GM19467 (cell line): ENCODE results near the gene SDK1.

Experiments
- ATAC-seq: cut with Tn5 transposase; IDR thresholded peaks from one replicate; pipeline ENCODE4 v1.9.1; 2021; ENCODE audit warnings: mild to moderate bottlenecking, moderate library complexity; ENCODE audit not compliant: unreplicated experiment

Gene SDK1

DNA sequence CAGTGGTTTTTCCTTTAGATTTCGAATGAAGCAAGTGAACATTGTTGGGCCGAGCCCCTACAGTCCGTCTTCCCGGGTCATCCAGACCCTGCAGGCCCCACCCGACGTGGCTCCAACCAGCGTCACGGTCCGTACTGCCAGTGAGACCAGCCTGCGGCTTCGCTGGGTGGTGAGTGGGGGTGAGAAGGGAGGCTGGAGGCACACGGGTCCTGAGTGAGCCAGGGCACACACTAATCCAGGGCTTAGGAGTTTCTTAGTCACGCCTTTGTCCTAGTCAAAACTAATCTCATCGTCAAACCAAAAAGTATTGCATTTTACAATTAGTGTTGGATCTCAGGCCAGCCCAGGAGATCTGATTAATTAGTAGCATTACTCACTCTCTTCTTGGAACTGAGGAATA is 812.2 kb downstream of the SDK1 start:
- no peak for ATAC-seq

GRCh38 chr7:4113976-4114375 is 812.9 kb downstream of the SDK1 start:
- ATAC-seq = no peak

GRCh38 chr7:4115442-4115841 is 814.4 kb downstream of the SDK1 start:
- ATAC-seq = no peak

GRCh38 chr7:4115941-4116610 is 815.0 kb downstream of the SDK1 start:
- no peak for ATAC-seq

- no peak for ATAC-seq
Measured at GRCh38 chr7:4119848-4120247, 818.8 kb downstream of the SDK1 start.

DNA sequence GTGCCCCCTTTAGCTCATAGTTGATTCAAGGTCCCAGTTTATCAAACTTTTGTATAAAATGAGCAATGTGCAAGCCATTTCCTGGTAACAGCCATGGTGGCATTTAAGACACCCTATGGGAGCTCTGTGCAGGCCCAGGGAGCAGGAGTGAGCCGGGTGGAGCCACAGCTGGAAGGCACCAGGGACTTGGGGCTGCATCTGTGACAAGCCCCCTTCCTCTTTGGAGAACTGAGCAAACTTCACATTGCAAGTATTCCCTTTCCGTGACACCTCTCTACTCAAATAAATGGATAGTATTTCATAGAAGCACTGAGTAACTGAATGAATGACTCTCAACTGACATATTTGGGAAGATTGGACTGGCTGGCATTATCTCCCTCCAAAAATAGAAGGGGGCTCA is 822.3 kb downstream of the SDK1 start:
- ATAC-seq = no peak

DNA sequence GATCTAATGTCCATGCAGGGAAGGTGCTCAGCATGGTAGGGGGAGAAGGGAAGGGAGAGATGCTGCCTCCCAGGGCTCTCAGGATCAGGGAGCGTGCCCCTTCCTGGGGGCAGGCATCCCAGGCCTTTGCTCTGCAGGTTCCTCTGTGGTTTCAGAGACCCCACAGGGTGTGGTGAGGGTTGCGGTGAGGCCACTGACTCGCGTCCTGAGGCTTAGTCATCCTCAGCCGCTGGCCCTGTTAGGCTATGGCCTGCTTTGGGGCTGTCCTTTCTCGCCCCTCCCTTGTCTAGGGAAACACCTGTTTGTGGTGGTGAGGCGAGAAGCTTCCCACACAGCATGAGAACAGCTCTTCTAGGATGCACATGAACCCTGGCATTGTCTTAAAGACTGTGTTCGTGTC is 822.8 kb downstream of the SDK1 start:
- no peak for ATAC-seq

GRCh38 chr7:4124556-4125477 is 823.8 kb downstream of the SDK1 start:
- ATAC-seq = no peak

DNA sequence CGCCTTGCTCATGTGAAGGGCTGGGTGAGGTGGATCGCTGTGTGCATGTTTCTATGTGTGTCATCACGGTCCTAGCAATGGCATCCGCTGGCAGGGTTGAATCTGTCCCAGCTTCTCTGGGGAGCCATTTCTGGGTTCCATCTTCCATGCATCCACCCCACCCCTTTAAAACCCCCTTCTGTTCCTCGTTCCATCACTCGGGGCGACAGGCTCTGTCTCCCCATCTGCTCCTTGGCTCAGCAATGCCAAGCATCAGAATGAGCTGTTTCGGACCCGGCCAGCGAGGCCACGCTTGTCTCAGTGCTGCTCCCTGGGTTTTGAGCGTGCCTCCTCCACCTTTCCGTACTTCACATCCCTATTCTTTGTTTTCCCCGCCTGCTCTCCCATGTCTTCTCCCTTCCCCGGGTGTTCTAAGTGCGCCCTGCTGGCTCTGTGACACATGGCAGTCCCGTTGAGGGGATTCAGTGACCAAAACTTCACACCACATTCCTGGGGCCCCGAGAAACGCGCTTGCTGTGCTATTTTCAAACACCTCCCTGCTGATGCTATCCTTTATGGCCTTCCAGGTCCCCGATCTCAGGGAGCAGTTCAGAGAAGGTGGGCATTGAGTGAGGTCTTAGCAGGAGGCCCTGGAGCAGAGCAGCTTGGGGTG is 827.0 kb downstream of the SDK1 start:
- no peak for ATAC-seq

DNA sequence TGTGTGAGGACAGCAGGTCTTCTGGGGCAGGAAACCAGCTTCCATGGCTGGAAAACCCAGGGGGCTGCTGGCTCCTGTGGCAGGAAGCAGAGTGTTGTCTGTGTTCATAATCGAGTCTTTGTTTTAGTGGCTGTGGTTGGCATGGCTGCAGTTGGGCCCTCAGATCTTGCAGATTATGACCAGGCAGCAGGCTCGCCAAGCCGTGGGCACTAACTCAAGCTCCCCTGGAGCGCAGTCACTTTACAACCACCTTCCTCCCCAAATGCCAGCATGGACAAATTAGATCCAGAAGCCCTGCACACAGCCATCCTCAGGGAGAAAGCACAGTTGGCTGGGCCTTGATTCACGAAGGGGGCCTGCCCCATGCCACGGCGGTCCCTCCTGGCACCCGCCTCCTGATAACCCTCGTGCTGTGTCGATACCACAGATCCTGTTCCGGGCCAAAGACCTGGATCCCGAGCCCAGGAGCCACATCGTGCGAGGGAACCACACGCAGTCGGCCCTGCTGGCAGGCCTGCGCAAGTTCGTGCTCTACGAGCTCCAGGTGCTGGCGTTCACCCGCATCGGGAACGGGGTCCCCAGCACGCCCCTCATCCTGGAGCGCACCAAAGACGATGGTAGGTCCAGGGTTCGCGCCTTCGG is 828.5 kb downstream of the SDK1 start:
- ATAC-seq = no peak

DNA sequence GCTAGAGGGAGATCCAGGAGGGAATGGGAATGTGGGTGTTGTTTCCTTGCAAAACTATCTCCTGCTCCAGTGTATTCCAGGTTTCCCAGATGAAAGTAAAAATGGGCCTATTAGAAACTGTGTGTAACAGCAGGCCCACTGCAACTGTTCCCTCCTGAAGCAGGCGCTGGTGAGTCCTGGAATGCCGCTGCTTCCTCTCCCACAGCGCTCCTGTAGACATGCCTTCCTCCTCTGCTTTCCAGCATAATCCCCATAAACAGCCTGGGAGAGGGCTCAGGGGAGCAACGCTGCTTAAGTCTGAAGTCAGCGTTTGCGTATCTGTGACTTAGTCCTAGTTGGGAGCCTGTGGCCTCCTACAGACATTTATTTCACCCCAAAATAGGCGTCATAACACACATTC is 830.0 kb downstream of the SDK1 start:
- no peak for ATAC-seq

DNA sequence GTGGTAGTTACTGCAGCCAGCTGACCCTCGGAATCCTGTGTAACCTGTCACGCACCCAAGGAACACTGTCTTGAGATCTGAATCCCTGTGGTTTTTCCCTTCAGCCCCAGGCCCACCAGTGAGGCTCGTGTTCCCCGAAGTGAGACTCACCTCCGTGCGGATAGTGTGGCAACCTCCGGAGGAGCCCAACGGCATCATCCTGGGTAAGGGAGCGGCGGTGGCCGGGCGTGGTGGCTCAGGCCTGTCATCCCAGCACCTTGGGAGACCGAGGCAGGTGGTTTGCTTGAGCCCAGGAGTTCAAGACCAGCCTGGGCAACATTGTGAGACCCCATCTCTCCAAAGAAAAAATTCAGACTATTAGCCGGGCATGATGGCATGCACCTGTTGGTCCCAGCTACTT is 831.2 kb downstream of the SDK1 start:
- no peak for ATAC-seq

DNA sequence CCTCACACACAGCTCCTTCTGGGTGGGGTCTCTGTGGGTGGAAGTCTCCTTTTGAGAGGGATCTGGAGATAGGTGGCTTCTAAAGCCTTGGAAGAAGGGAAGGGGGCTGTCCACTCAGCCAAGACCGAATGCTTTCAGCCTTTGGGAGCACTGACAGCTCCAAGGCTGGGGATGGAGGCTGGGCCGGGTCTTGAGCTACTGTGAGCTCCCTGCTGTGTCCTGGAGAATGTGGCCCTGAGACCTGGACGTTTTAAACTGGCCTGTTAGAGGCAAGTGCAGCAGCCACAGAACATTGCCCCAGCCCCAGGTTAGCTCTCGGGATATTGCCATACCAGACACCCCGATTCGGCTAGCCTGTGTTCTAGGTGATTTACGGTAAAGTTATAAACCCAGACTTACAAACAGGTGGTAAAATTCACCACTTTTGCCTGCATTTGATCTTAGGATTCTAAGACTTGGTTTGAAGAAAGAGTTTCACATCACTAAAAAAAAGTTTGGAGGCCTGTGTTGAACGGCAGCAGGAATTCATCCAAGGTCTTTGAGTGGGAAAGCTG is 832.5 kb downstream of the SDK1 start:
- no peak for ATAC-seq

- no peak for ATAC-seq
Measured at GRCh38 chr7:4134204-4134603, 833.2 kb downstream of the SDK1 start.

- no peak for ATAC-seq
Measured at GRCh38 chr7:4134631-4135030, 833.6 kb downstream of the SDK1 start.

- ATAC-seq = no peak
Measured at GRCh38 chr7:4135301-4135700, 834.2 kb downstream of the SDK1 start.

- no peak for ATAC-seq
Measured at GRCh38 chr7:4136036-4136435, 835.0 kb downstream of the SDK1 start.

DNA sequence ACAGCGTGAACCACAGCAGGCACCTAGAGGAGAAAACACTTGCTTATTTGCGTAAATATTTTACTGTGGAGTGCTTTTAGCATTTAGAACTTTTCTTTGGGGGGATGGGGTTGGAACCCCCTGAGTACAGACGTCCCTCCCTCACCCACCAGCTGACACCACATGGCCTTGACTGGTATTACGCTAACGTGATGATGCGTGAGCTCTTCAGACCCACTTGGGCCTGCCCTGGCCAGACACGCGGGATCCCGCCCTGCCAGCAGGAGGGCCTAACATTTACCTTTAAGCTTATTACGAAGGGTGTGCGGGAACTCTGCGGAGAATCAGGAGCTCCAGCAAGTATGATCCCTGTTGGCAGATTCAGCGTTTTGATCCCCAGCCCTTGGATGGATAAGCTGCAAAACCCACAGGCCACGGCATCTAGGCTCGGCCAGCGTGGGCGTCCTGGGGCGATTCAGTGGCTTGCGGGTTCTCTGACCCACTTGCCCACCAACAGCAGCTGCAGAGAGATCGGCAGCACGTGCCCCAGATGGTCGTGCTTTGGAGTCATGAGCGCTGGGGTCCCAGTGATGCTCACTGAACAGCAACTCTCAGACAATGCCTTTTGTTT is 835.6 kb downstream of the SDK1 start:
- no peak for ATAC-seq

GRCh38 chr7:4137552-4137951 is 836.5 kb downstream of the SDK1 start:
- no peak for ATAC-seq

DNA sequence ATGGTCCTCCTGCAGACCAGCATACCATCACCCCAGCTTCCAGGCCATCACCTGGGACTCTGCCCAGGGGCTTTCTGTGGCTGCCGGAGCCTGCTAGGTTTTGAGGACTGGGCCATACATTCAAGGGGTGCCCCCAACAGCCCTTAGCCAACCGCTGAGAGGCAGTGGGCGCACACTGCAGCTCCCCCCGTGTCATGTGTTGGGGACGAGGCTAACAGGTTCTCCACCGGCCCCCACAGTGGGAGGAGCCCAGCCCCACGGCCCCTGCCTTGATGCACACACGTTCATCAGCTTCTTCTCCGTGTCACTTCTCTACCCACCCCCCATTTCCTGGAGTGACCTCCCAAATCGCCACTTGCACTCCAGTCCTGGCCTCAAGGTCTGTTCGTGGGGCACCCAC is 837.8 kb downstream of the SDK1 start:
- no peak for ATAC-seq
